ENCODE data around the gene PDCD10.

The PDCD10 gene

GRCh38 chr3:167653760-167654159 lies 80.9 kb downstream of the PDCD10 start, which contains the start of gene WDR49:
Gene WDR49, minus strand, starts transcription at chr3:167653942. Its CDS starts 517 bp downstream, at chr3:167653425.
- H3K4me2 ChIP-seq = no peak within 1 kb of the TSS
- no peak within 1 kb of the TSS for H3K27ac ChIP-seq
- no peaks in the 10 kb centered on the region for H3K79me2 ChIP-seq (ENCODE audit: insufficient read depth, low read depth)
- H3K9ac ChIP-seq = no peak within 1 kb of the TSS
- H4K20me1 ChIP-seq (ENCODE audit: insufficient read depth) = no peaks in the 10 kb centered on the region
- H3K4me1 ChIP-seq (ENCODE audit: low read depth, poor library complexity, severe bottlenecking) = no peaks in the 10 kb centered on the region
- no peak for TF ChIP-seq CTCF (conservative IDR thresholded peaks at IDR 0.05; ENCODE audit: low read depth, low read length)
- H3K36me3 ChIP-seq (ENCODE audit: insufficient read depth) = no peaks in the 10 kb centered on the region
- no peak within 1 kb of the TSS for H3K4me3 ChIP-seq (IDR thresholded peaks at IDR 0.05; ENCODE audit: insufficient read depth, low read depth, low read length)
- H3K27me3 ChIP-seq (ENCODE audit: insufficient read depth, low read depth) = no peaks in the 10 kb centered on the region
- H2AFZ ChIP-seq (ENCODE audit: low read depth) = no peak within 1 kb of the TSS

GRCh38 chr3:167653155-167653554 lies 81.5 kb downstream of the PDCD10 start:
- TF ChIP-seq CTCF (conservative IDR thresholded peaks at IDR 0.05; ENCODE audit: low read depth, low read length) = no peak
- no peak overlapping the region for H3K4me3 ChIP-seq (IDR thresholded peaks at IDR 0.05; ENCODE audit: insufficient read depth, low read depth, low read length)
- H3K4me1 ChIP-seq (ENCODE audit: low read depth, poor library complexity, severe bottlenecking) = no peaks in the 10 kb centered on the region
- no peak overlapping the region for H3K9ac ChIP-seq
- H3K27ac ChIP-seq = no peak overlapping the region
- H3K36me3 ChIP-seq (ENCODE audit: insufficient read depth) = no peaks in the 10 kb centered on the region
- no peak overlapping the region for H3K4me2 ChIP-seq
- H4K20me1 ChIP-seq (ENCODE audit: insufficient read depth) = no peaks in the 10 kb centered on the region
- H2AFZ ChIP-seq (ENCODE audit: low read depth) = no peak overlapping the region
- H3K27me3 ChIP-seq (ENCODE audit: insufficient read depth, low read depth) = no peaks in the 10 kb centered on the region
- no peaks in the 10 kb centered on the region for H3K79me2 ChIP-seq (ENCODE audit: insufficient read depth, low read depth)

- Histone ChIP-seq H3K4me3 (IDR thresholded peaks at IDR 0.05; ENCODE audit: insufficient read depth, low read depth, low read length) (no peak overlapping the region), H3K79me2 (ENCODE audit: insufficient read depth, low read depth) (no peaks in the 10 kb centered on the region), H4K20me1 (ENCODE audit: insufficient read depth) (no peaks in the 10 kb centered on the region), H2AFZ (ENCODE audit: low read depth) (no peak overlapping the region), H3K27ac (no peak overlapping the region), H3K4me1 (ENCODE audit: low read depth, poor library complexity, severe bottlenecking) (no peaks in the 10 kb centered on the region), H3K36me3 (ENCODE audit: insufficient read depth) (no peaks in the 10 kb centered on the region), H3K4me2 (no peak overlapping the region), H3K9ac (no peak overlapping the region), H3K27me3 (ENCODE audit: insufficient read depth, low read depth) (no peaks in the 10 kb centered on the region)
- no peak for TF ChIP-seq CTCF (conservative IDR thresholded peaks at IDR 0.05; ENCODE audit: low read depth, low read length)
Observed at GRCh38 chr3:167651826-167652225, 82.9 kb downstream of the PDCD10 start.

GRCh38 chr3:167650459-167650858 lies 84.2 kb downstream of the PDCD10 start:
- Histone ChIP-seq H3K4me2 (no peak overlapping the region), H3K4me3 (IDR thresholded peaks at IDR 0.05; ENCODE audit: insufficient read depth, low read depth, low read length) (no peak overlapping the region), H4K20me1 (ENCODE audit: insufficient read depth) (no peaks in the 10 kb centered on the region), H3K36me3 (ENCODE audit: insufficient read depth) (no peaks in the 10 kb centered on the region), H3K79me2 (ENCODE audit: insufficient read depth, low read depth) (no peaks in the 10 kb centered on the region), H3K4me1 (ENCODE audit: low read depth, poor library complexity, severe bottlenecking) (no peaks in the 10 kb centered on the region), H3K9ac (no peak overlapping the region), H2AFZ (ENCODE audit: low read depth) (no peak overlapping the region), H3K27ac (no peak overlapping the region), H3K27me3 (ENCODE audit: insufficient read depth, low read depth) (no peaks in the 10 kb centered on the region)
- no peak for TF ChIP-seq CTCF (conservative IDR thresholded peaks at IDR 0.05; ENCODE audit: low read depth, low read length)
